Esophagus (tissue), 2 donors: ENCODE data around the gene MAG. TPM values are rescaled to one million over a fixed set of nuclear protein-coding genes. Genes with fewer than 3 reads are reported as not detected.
A peak's percentile ranks its signal among the peaks of the same experiment; 100 is the strongest.
"Not testable (repeated sequence)": the region's sequence is repeated elsewhere in the genome, so short reads cannot be mapped to it uniquely, and the experiment has no call there.

Experiments used
- H3K27ac ChIP-seq, 2 donors: one replicate each; pipeline ENCODE4 v1.5.1; 2013; ENCODE audit warnings: low read depth in 2 of 2, mild to moderate bottlenecking in 2 of 2, inconsistent platforms in 1 of 2, low read length in 1 of 2, moderate library complexity in 1 of 2
- H3K27me3 ChIP-seq, 2 donors: one replicate each; pipeline ENCODE4 v1.6.1; 2013; ENCODE audit warnings: low read length in 2 of 2, control low read depth in 1 of 2, mild to moderate bottlenecking in 1 of 2; ENCODE audit not compliant: insufficient read depth in 2 of 2, control insufficient read depth in 1 of 2
- H3K36me3 ChIP-seq, 2 donors: one replicate each; pipeline ENCODE4 v1.6.1; 2013; ENCODE audit warnings: low read length in 1 of 2; ENCODE audit not compliant: control insufficient read depth in 2 of 2, insufficient read depth in 2 of 2
- H3K4me1 ChIP-seq, 2 donors: one replicate each; pipeline ENCODE4 v1.6.1; 2013; ENCODE audit warnings: low read length in 1 of 2; ENCODE audit not compliant: control insufficient read depth in 2 of 2, insufficient read depth in 2 of 2
- H3K4me3 ChIP-seq, 2 donors: one replicate each; pipeline ENCODE4 v1.5.1; 2013; ENCODE audit warnings: low read length in 2 of 2, mild to moderate bottlenecking in 2 of 2, low read depth in 1 of 2, moderate library complexity in 1 of 2
- H3K9me3 ChIP-seq, 2 donors: one replicate each; pipeline ENCODE4 v1.6.1; 2013; ENCODE audit warnings: mild to moderate bottlenecking in 2 of 2, low read depth in 1 of 2, low read length in 1 of 2, moderate library complexity in 1 of 2; ENCODE audit not compliant: control insufficient read depth in 2 of 2, insufficient read depth in 1 of 2
- WGBS, 2 donors: extraction: QIAGEN DNeasy Blood & Tissue Kit; methylation state at CpG; one replicate each; pipeline ENCODE4 v1.1.7; 2013; 5-methylcytosine and 5-hydroxymethylcytosine counted together
- polyA plus RNA-seq, 2 donors: library from polyadenylated mRNA; stranded (reverse); fragments of 200-250 nt; gene quantifications; one replicate each; pipeline ENCODE4 v1.2.3, GENCODE V29; 2013
- donor health status: healthy with polysubstance abuse.
- donor health status: Bipolar disorder and iron deficiency.

The MAG gene
- polyA plus RNA-seq, 2 donors, result not detected

DNA sequence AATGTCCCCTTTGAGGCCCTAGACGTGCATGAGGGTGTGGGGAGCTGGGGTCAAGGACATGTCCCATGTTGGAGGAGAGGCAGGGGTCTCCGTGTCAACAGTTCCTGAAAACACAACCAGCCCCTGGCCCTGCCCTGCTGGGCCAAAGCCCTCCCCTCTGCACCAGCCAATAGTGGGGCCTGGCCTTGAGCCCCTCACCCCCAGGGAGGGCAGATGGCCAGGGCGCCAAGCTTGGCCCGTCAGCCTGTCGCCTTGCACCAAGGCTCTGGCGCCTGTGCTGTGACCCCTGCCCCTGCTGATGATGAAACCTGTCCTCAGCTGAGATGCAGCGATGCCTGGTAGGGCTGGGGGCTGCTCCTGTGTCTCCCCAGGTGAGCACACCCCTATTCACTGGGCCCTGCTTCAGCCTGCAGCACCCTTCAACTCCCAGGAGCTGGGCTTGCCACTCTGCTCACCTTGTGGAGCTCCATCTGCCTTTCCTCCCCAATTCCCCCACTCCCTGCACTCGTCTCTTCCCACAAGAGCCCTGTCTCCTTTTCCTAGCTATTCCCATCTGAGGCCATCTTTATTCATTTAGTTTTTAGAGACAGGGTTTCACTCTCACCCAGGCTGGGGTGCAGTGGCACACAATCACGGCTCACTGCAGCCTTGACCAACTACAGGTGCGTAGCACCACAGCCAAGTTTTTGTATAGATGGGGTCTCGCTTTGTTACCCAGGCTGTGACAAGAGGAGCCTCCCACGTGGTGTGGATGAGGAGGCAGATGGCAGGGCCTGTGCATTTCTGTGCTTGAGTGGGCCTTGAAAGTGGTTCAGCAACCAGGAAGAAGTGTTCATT lies 11.8 kb upstream of the MAG start:
- Histone ChIP-seq H3K4me3 (no peak overlapping the region), H3K4me1 (peaks cover 0 to 14% of the 10 kb centered on the region in 2 donors), H3K27ac (no peak overlapping the region), H3K27me3 (no peaks in the 10 kb centered on the region), H3K36me3 (peaks cover 4 to 25% of the 10 kb centered on the region in 2 donors), H3K9me3 (no peaks in the 10 kb centered on the region)
- WGBS, 2 donors, result 64 to 68% methylated on average over 12 of the region's 12 CpGs

DNA sequence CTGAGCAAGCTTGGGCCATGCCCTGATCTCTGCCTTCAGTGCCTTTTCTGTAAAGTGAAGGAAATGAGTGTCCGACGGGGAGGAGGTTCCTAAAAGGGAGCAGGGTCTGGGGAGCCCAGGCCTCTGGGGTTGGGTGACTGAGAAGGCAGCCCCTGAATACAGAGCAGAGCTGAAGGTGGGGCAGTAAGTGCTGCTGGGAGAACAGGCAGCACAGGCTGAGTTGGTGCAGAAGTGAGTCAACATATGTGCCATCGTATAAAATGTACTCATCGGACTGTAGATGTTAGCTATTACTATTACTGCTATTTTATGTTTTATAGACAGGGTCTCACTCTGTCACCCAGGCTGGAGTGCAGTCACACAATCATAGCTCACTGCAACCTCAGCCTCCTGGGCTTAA lies 10.7 kb upstream of the MAG start:
- Histone ChIP-seq H3K4me3 (no peak overlapping the region), H3K27ac (peak overlapping the region in 1 of 2 donors; percentile 28), H3K27me3 (no peaks in the 10 kb centered on the region), H3K4me1 (peaks cover 0 to 14% of the 10 kb centered on the region in 2 donors), H3K36me3 (peaks cover 4 to 22% of the 10 kb centered on the region in 2 donors), H3K9me3 (no peaks in the 10 kb centered on the region)
- 44 to 53% methylated on average over 4 of the region's 4 CpGs for WGBS, 2 donors

DNA sequence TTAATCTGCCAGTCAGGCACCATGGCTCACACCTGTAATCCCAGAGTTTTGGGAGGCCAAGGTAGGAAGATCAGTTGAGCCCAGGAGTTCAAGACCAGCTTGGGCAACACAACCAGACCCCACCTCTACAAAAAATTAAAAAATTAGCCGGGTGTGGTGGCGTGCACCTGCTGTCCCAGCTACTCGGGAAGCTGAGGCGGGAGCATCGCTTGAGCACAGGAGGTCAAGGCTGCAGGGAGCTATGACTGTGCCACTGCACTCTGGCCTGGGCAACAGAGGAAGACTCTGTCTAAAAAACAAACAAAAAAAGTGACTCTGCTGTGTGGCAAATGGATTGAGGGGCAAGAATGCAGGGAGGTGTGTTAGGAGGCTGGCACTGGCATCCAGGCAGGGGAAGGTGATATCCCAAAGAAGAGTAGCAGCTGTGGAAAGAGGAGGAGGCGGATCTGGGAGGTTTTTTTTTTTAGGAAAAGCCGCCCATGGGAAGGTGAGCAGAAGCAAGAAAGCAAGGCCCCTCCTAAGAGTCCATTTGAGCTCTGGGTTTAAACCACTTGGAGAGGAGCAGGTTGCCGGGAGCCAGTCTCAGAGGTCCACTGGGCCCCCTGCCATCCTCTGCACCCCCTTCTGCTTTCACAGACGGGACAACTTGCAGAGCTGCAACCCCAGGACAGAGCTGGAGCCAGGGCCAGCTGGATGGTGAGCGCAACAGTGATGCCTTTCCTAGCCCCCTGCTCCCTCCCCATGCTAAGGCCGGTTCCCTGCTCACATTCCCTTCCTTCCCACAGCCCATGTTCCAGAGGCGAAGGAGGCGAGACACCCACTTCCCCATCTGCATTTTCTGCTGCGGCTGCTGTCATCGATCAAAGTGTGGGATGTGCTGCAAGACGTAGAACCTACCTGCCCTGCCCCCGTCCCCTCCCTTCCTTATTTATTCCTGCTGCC lies 7.5 kb upstream of the MAG start:
- H3K27ac ChIP-seq, result no peak overlapping the region

DNA sequence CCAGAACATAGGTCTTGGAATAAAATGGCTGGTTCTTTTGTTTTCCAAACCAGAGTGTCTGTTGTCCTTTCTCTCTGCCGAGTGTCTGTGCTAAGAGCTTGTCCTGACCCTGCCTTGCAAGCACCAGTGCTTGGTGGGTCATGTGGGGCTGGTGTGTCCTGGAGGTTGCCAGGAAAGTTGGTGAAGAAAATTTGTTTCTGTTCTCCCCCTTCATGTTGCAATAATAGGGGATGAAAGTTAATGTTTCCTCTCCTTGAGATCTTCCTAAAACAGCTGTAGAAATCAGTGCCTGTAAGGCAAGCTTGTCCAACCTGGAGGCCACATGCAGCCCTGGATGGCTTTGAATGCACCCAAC lies 6.9 kb upstream of the MAG start:
- H3K9me3 ChIP-seq, result no peaks in the 10 kb centered on the region
- no peak overlapping the region for H3K27ac ChIP-seq
- H3K36me3 ChIP-seq, result no peaks in the 10 kb centered on the region
- H3K4me3 ChIP-seq, result no peak overlapping the region
- 47 to 64% methylated on average over 1 of the region's 1 CpG for WGBS, 2 donors
- H3K4me1 ChIP-seq, result peaks cover 0 to 14% of the 10 kb centered on the region in 2 donors
- no peaks in the 10 kb centered on the region for H3K27me3 ChIP-seq

More for the DNA sequence above, 7.5 kb upstream of the MAG start:
- H3K4me1 ChIP-seq, result peaks cover 0 to 14% of the 10 kb centered on the region in 2 donors
- no peaks in the 10 kb centered on the region for H3K27me3 ChIP-seq
- peaks cover 0 to 2% of the 10 kb centered on the region in 2 donors for H3K36me3 ChIP-seq
- WGBS, 2 donors, result 78% methylated on average over 17 of the region's 17 CpGs
- no peaks in the 10 kb centered on the region for H3K9me3 ChIP-seq
- no peak overlapping the region for H3K4me3 ChIP-seq

DNA sequence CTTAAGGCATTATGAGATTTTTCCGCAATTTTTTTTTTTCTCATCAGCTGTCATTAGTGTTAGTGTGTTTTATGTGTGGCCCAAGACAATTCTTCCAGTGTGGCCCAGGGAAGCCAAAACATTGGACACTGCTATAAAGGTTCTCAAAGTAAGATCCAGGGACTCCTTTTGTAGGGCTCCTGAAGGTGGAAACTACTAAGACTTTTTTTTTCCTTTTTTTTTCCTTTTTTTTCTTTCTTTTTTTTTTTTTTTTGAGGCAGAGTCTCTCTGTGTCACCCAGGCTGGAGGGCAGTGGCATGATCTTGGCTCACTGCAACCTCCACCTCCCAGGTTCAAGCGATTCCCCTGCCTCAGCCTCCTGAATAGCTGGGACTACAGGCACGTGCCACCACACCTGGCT lies 6.5 kb upstream of the MAG start:
- not testable (repeated sequence) for H3K27me3 ChIP-seq, H3K36me3 ChIP-seq, H3K27ac ChIP-seq, H3K4me3 ChIP-seq, H3K9me3 ChIP-seq
- H3K4me1 ChIP-seq, result peaks cover 0 to 14% of the 10 kb centered on the region in 2 donors
- WGBS, 2 donors, result 88 to 94% methylated on average over 3 of the region's 3 CpGs

DNA sequence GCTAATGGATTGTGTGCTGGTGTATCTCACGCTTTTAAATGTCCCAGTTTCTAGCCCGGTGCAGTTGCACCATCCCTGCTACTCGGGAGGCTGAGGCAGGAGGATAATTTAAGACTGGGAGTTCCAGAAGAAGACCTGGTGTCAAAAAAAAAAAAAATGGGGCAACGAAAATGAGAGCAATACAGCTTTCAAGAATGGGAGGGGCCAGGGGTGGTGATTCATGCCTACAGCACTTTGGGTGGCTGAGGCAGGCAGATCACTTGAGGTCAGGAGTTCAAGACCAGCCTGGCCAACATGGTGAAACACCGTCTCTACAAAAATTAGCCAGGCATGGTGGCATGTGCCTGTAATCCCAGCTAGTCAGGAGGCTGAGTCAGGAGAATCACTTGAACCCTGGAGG lies 5.9 kb upstream of the MAG start:
- 73 to 75% methylated on average over 5 of the region's 5 CpGs for whole genome bisulfite sequencing, 2 donors
- H3K27me3 ChIP-seq, H3K9me3 ChIP-seq, H3K36me3 ChIP-seq, H3K27ac ChIP-seq, H3K4me1 ChIP-seq, H3K4me3 ChIP-seq: not testable (repeated sequence)

DNA sequence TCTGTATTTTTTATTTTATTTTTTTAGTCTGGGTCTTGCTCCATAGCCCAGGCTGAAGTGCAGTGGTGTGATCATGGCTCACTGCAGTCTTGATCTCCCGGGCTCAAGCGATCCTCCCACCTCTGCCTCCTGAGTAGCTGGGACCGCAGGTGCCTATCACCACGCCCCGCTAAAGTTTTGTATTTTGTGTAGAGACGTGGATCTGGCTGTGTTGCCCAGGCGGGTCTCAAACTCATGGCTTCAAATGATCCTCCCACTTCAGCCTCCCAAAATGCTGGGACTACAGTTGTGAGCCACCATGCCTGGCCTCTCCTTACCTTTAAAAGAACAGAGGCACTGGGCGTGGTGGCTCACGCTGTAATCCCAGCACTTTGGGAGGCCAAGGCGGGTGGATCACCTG lies 4.2 kb upstream of the MAG start:
- Histone ChIP-seq H3K4me3 (no peak overlapping the region), H3K27me3 (no peaks in the 10 kb centered on the region), H3K27ac (no peak overlapping the region), H3K36me3 (no peaks in the 10 kb centered on the region), H3K9me3 (no peaks in the 10 kb centered on the region), H3K4me1 (no peaks in the 10 kb centered on the region)
- 91% methylated on average over 9 to 10 of the region's 10 CpGs for WGBS, 2 donors

DNA sequence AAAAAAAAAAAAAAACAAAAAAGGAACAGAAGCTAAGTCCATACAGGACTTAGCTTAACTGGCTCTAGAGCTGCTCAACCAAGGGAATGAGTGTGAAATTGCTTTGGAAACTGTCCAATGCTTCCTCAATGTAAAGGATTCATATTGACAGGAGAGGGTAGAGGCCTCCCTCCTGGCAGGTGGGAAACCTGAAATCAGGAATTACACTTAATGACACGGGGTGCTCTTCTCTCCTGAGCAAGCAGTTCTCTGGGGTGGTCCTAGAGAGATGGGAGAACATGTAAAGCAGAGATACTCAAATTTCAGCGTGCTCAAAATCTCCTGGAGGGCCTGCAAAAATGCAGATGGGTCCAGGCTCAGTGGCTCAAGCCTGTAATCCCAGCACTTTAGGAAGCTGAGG lies 3.6 kb upstream of the MAG start:
- WGBS, 2 donors, result 54 to 64% methylated on average over 2 of the region's 2 CpGs
- Histone ChIP-seq H3K27me3 (no peaks in the 10 kb centered on the region), H3K9me3 (no peaks in the 10 kb centered on the region), H3K36me3 (no peaks in the 10 kb centered on the region), H3K27ac (no peak overlapping the region), H3K4me3 (no peak overlapping the region), H3K4me1 (no peaks in the 10 kb centered on the region)

DNA sequence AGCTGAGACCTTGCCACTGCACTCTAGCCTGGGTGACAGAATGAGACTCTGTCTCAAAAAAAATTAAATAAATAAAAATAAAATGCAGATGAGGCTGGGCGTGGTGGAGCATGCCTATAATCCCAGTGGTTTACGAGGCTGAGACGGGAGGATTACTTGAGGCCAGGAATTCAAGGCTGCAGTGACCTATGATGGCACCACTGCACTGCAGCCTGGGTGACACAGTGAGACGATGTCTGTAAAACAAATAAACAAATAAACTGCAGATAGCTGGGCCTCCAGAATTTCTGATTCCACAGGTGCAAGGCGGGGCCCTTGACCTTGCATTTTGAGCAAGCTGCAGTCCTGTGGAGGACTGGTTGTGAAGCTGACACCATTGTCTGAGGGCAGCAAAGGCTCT lies 3.1 kb upstream of the MAG start:
- Histone ChIP-seq H3K4me3 (no peak overlapping the region), H3K4me1 (no peaks in the 10 kb centered on the region), H3K27ac (no peak overlapping the region), H3K27me3 (no peaks in the 10 kb centered on the region), H3K36me3 (no peaks in the 10 kb centered on the region), H3K9me3 (no peaks in the 10 kb centered on the region)
- WGBS, 2 donors, result 60 to 77% methylated on average over 5 of the region's 5 CpGs
